Ecto neural progenitor cell (in vitro differentiated cells): Measurements from ENCODE around the gene BBS12.

Experiments used
- DNase-seq: peaks from one replicate; pipeline ENCODE4 v3.0.0-alpha.2; 2018; ENCODE audit warnings: low spot score

Gene BBS12

DNA sequence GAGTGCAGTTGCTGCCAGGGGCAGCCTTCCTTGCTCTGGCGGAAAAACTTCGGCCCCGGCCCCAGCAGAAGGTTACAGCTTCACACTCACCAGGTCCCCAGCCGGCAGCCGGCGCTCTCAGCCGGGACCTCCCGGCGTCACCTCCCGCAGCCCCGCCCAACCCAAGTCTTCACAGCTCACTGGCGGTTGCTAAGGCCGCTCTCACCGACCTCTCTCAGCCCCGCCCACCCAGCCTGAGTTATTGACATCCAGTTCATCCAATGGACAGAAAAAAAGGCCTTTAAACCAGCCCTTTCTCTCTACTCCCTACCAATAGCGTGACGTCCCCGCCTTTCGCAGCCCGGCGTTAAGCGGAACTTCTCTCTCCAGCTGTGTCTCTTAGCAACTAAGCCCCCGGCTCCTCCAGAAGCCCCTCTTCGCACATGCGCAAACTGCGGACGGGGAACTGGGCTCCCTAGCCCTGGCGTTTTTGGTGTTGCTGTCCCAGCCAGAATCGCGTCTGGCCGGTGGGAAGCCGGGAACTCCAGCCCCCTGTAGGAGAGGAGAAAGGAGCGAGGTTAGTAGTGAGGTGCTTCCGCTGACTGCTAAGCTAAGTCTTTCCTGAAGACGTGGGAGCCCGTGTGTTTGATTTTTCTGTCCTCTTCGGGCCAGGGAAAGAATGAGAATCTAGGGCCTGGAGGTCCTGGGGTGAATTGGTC lies at the start of gene BBS12:
Gene BBS12 (plus strand): TSS at position 376 of the 698 bp plus-strand sequence. CDS start 9,189 bp downstream, outside the sequence.
- DNase-seq = peak; percentile 99

DNA sequence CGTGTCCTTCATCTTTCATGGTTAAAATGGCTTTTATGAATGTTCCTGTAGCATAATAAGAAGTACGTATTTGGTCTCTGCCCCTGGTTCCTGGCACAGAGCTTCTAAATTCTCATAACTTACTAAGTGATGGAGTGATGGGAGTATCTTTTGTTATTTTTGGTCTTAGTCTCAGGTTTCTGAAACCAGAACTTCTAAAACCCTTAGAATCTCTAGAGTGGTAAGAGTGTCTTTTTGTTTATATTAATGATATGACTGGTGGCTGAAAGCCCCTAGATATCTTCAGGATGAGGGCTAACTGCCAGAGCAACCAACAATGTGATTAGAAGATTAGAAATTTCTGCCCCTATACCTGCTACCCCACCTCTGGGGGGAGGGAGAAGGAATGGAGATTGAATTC lies 45.8 kb upstream of the BBS12 start:
- DNase-seq = no peak

GRCh38 chr4:122687531-122688061 lies 44.9 kb upstream of the BBS12 start:
- no peak for DNase-seq

- DNase-seq = no peak
Observed at GRCh38 chr4:122688529-122689140, 43.9 kb upstream of the BBS12 start.

- DNase-seq = no peak
Observed at GRCh38 chr4:122689972-122690371, 42.5 kb upstream of the BBS12 start.

DNA sequence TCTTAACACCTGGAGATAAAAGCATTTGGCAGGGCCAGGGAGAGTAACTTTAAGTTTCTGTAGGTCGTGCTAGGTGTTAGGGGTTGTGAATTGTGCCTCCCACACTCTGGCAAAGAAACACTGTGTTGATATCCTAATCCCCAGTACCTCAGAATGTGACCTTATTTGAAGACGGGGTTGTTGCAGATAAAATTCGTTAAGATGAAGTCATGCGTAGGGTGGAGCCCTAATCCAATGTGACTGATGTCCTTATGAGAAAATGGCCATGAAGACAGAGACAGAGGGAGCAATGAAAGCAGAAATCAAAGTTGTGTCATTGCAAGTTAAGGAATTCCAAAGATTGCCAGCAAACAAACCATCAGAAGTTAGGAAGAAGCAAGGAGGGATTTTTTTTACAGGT lies 40.5 kb upstream of the BBS12 start:
- DNase-seq = no peak

DNA sequence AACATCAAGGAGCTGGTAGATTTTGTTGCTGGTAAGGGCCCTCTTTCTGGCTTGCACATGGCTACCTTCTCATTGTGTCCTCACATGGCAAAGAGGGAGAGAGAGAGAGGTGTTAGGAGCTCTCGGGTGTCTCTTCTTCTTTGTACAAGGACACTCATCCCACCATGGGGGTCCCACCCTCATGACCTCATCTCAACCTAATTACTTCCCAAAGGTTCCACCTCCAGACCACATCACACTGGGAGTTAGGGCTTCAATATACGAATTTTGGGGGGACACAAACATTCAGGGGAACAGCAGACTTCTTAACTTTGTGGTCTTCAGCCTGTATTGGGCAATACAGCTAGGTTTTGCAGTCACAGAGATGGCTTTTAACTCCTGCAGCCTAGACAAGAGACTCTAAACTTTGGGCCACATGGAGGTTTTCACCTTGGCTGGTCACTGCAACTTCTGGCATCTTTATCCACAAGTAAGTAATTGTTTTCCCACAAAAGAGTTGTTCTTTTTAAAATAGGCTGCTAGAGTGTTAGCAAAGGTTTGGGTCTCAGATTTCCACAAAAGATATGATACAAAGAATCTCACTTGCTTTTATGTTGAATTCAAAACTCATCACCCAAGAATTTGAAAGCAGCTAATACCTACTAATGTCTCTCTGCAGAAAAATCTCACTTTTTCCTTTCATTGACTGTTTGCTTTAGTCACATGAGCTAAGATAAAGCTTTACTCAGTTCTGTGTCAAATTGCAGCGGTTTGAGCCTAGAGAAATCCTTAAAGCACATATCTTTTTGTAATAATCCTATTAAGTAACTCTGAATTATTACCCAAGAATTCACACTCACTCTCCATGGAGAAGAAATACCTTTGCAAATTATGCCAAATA lies 39.6 kb upstream of the BBS12 start:
- no peak for DNase-seq

DNA sequence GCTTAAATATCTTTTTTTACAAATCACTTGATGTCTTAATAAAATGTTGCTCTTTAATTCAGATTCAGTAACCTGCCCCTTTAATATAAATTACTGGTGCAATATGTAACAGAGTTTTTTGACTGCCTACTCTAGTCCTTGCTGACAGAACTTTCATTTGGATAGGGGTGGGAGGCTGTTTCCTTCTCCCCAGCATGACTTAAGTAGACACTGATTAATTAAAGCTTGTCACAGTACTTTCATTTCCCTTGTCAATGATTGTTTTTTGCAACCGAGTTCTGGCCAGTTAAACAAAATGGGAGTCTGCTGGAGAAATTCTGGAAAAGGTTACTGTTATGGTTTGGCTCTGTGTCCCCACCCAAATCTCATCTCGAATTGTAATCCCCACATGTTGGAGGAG lies 37.3 kb upstream of the BBS12 start:
- DNase-seq = no peak

GRCh38 chr4:122700178-122700725 lies 32.3 kb upstream of the BBS12 start:
- DNase-seq = no peak

DNA sequence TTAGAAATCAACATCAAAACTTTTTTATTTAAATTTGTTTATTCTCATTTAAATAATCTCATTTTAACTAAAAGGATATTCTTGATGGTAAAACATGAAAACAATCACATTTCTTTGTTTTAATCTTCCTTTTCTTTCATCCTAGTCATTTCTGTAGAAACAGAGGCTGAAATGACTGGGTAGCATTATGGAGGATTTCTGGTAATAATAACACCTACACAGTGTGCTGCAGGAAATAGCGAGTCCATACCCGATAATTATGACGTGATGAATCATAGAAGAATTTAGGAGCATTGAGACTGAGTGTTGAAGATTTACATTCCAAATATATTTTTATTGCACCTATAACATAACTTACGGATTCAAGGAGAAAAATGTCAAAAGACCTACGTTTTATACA lies 31.4 kb upstream of the BBS12 start:
- no peak for DNase-seq

GRCh38 chr4:122701965-122702364 lies 30.5 kb upstream of the BBS12 start:
- DNase-seq = no peak

DNA sequence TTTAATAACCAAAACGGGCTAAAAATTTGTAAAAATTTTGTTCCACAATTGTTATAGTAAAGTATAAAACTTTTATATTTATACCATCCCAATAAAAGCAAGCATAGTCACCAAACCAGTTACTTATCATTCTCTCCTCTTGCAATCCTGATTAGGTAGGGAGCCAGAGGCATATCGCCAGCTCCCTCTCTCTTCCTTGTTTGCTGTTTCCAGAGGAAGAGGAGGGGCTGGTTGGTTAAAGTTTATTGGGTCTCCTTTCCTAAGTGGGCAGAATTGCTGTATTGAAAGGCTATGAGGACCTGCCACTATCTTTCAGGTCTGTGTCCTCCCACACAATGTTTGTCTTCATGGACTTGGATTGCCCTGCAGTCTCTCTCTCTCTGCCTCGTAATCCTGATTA lies 29.6 kb upstream of the BBS12 start:
- DNase-seq = no peak

DNA sequence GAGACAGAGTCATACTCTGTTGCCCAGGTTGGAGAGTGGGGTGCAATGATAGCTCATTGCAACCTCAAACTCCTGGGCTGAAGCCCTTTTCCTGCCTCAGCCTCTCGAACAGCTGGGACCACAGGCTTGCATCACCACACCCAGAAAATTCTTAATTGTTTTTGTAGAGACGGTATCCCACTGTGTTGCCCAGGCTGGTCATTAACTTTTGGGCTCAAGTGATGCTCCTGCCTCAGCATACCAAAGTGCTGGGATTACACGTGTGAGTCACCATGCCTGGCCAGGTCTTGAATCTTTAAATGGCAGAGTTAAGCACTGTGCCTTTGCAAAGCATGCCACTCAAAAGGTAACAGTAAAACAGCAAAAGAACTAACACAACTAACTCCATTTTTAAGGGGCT lies 28.6 kb upstream of the BBS12 start:
- DNase-seq = no peak

DNA sequence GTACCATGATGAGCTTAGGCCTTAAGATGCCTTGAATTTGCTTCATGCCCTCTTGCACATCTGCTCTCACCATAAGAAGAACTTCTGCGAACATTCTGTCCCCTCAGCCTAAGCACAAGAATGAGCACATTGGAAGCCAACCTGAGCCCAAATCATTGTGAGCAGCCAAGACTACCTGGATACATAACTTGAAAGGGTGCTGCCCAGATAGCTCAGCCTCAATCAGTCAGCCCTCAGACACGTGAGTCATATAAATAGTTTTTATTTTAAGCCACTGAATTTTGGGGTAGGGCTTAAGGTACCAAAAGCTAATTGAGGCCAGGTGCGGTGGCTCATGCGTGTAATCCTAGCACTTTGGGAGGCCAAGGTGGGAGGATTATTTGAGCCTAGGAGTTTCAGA lies 27.5 kb upstream of the BBS12 start:
- DNase-seq = no peak

DNA sequence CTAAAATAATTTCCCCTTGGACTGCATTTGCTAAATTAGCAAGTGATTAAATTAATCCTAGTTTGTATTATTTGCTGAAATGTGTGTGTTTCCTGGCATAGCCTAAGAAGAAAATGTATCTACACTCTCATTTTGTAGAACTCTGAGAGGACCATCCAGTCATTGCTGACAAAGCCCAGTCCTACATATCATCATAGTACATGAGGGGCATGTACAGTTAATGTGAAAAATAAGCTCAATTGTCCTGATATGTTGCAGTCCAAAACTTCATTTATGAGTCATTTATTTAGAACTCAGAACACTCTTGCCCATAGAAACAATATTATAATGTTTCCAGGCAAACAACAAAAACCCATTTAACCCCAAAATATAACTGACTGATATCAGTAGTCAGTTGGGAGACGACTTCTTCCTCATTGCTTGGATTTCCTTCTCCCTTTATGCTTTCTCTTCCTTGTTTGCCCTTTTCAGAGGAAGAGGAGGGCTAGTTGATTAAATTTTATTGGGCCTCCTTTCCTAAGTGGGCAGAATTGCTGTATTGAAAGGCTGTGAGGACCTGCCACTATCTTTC lies 26.9 kb upstream of the BBS12 start:
- DNase-seq = no peak

GRCh38 chr4:122706511-122706910 lies 26.0 kb upstream of the BBS12 start:
- DNase-seq = no peak

DNA sequence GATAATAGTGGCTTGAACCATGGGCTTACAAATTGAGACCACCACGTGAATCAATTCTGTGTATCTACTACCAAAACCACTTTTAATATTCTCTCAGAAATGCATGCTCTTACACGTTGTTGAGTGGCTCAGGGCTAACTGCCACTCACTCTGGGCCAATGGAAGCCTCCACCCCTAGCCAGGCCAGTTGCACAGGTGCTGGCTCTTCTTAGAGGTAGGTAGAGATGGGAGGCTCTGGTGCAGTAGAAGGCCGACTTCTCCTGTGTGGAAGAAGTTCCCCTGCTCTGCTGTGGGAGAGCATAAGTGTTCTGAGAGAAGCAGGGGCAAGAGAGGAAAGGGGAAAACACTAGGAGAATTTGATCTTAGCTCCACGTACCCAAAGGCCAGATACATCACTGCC lies 25.0 kb upstream of the BBS12 start:
- DNase-seq = no peak

DNA sequence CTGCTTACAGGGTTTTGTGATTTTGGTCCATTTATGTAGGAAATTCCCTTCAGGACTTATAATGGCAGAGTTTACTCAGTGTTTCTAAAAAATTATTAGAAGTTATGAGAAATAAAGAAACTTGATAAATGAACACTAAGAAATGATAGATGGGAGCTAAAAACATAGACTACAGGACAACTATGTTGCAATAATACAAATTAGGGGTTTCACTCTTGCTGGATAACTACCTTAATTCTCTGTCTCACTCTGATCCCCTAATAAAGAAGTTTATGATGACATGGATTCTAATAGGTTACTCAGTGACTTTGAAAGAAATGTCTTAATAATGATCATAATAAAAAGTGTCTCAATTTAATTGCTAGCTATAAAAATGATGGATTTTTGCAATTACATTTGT lies 23.3 kb upstream of the BBS12 start:
- DNase-seq = no peak

DNA sequence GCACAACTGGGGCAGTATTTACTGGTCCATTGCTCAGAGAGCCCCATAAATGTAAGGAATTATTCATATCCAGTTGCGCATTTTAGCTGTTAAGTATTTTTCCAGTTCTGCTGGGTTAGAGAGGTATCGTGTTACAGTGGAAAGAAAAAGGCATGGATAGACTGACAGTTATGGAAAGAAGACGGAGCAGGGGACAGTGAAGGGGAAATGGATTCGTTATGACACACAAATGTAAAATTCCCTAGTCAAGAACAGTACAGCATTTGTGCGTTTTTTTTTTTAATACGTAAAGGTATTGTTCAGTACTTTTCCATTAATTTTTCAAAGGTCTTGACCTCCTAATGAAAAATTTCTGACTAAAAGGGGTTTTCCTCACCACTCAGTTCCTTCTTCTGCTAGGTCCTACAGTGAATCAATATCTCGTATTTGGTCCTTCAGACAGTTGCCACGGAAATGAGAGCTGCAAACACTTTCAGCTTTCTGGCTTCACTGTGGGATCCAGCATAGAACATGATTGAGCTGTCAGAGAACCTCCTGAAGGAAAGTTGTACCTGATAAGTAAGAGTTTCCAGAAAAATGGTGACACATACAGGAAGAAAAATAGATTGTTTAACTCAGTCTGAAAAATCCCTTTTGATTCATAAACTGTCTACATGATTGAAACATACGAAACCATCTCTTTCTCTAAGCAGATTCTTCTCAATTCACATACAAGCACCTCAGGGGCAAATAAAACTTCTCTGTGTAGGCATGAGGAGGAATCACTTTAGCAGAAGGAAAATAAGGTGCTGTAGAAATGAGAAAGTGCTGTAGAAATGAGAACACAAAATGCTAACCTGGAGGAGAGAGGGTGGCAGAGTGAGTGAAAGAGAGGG lies 21.8 kb upstream of the BBS12 start:
- DNase-seq = no peak

DNA sequence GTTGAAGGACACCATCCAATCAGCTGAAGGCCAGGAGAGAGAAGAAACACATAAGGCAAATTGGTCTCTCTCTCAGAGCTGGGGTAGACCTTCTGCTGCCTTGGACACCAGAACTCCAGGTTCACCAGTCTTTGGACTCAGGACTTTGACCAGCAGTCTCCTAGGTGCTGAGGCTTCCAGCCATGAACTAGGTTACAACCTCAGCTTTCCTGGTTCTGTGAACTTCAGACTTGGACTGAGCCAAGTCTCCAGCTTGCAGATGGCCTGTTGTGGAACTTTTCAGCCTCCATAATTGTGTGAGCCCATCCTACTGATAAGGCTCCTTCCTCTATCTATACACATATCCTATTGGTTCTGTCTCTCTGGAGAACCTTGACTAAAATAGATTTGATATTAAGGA lies 20.6 kb upstream of the BBS12 start:
- no peak for DNase-seq

GRCh38 chr4:122712782-122713181 lies 19.7 kb upstream of the BBS12 start:
- no peak for DNase-seq
